WTC11 (cell line): ENCODE results near the gene ATP2A3.

Source experiments
- CREM ChIP-seq: sonication (generic); formaldehyde crosslinking; IDR thresholded peaks from 2 replicates; pipeline ENCODE4 v1.8.1; 2022; ENCODE audit warnings: mild to moderate bottlenecking, missing genetic modification reagents, moderate library complexity
- CTCF ChIP-seq: fragments of 200-600 bp; IDR thresholded peaks from 2 replicates; pipeline ENCODE4 v1.8.0; 2022; ENCODE audit warnings: antibody characterized with exemption
- E2F1 ChIP-seq: sonication (generic); formaldehyde crosslinking; IDR thresholded peaks from 2 replicates; pipeline ENCODE4 v1.8.0; 2022; ENCODE audit warnings: mild to moderate bottlenecking, missing genetic modification reagents
- FOXP4 ChIP-seq: sonication (generic); formaldehyde crosslinking; IDR thresholded peaks from 2 replicates; pipeline ENCODE4 v1.8.0; 2022; ENCODE audit warnings: mild to moderate bottlenecking, missing genetic modification reagents
- IRF2 ChIP-seq: sonication (generic); formaldehyde crosslinking; IDR thresholded peaks from 2 replicates; pipeline ENCODE4 v1.8.0; 2022; ENCODE audit warnings: low read depth, missing genetic modification reagents, borderline replicate concordance
- KAT7 ChIP-seq: sonication (generic); formaldehyde crosslinking; IDR thresholded peaks from 2 replicates; pipeline ENCODE4 v1.8.1; 2023; ENCODE audit warnings: missing genetic modification reagents, mild to moderate bottlenecking, borderline replicate concordance
- MAX ChIP-seq: sonication (generic); formaldehyde crosslinking; IDR thresholded peaks from 2 replicates; pipeline ENCODE4 v1.8.0; 2022; ENCODE audit warnings: mild to moderate bottlenecking, missing genetic modification reagents
- MXD4 ChIP-seq: fragments of 250-450 bp; sonication (Bioruptor Pico); IDR thresholded peaks from 2 replicates; pipeline ENCODE4 v1.8.0; 2021; ENCODE audit warnings: mild to moderate bottlenecking, moderate library complexity, borderline replicate concordance
- NFYB ChIP-seq: sonication (generic); formaldehyde crosslinking; conservative IDR thresholded peaks from 2 replicates; pipeline ENCODE4 v1.8.0; 2022; ENCODE audit warnings: low read depth, missing genetic modification reagents
- TEAD1 ChIP-seq: sonication (generic); formaldehyde crosslinking; IDR thresholded peaks from 2 replicates; pipeline ENCODE4 v1.8.0; 2022; ENCODE audit warnings: mild to moderate bottlenecking, missing genetic modification reagents
- USF1 ChIP-seq: sonication (generic); formaldehyde crosslinking; IDR thresholded peaks from 2 replicates; pipeline ENCODE4 v1.8.0; 2022; ENCODE audit warnings: mild to moderate bottlenecking, missing genetic modification reagents
- ZBTB43 ChIP-seq: sonication (generic); formaldehyde crosslinking; IDR thresholded peaks from 2 replicates; pipeline ENCODE4 v1.8.1; 2023; ENCODE audit warnings: mild to moderate bottlenecking, missing genetic modification reagents

- TF ChIP-seq KAT7, result no peak
- TF ChIP-seq CTCF, result no peak
- no peak for TF ChIP-seq NFYB
- TF ChIP-seq MXD4 (CRISPR knock-in tag), result no peak
- TF ChIP-seq CREM (CRISPR knock-in tag), result no peak
- no peak for TF ChIP-seq USF1 (CRISPR knock-in tag)
- TF ChIP-seq IRF2 (CRISPR knock-in tag), result no peak
- TF ChIP-seq TEAD1 (CRISPR knock-in tag), result no peak
- TF ChIP-seq FOXP4 (CRISPR knock-in tag), result no peak
- no peak for TF ChIP-seq MAX (CRISPR knock-in tag)
- no peak for TF ChIP-seq E2F1 (CRISPR knock-in tag)
- no peak for TF ChIP-seq ZBTB43 (CRISPR knock-in tag)
Measured at GRCh38 chr17:4008441-4009185, 44.4 kb upstream of the ATP2A3 start.
